Measurements from ENCODE around the gene ISG20L2.
A peak's percentile ranks its signal among the peaks of the same experiment; 100 is the strongest.

The ISG20L2 gene, protein sequence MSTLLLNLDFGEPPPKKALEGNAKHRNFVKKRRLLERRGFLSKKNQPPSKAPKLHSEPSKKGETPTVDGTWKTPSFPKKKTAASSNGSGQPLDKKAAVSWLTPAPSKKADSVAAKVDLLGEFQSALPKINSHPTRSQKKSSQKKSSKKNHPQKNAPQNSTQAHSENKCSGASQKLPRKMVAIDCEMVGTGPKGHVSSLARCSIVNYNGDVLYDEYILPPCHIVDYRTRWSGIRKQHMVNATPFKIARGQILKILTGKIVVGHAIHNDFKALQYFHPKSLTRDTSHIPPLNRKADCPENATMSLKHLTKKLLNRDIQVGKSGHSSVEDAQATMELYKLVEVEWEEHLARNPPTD

GRCh38 chr1:156728599-156729462 is at the start of gene ISG20L2:
ISG20L2 (minus strand) TSS chr1:156728766; CDS start chr1:156727652, 1,114 bp downstream.
- Histone ChIP-seq H3K27ac (ENCODE audit: low read depth, low read length) (peak within 1 kb of the TSS; percentile 98), H3K27me3 (ENCODE audit: control insufficient read depth, insufficient read depth, low read length) (no peaks in the 10 kb centered on the region), H3K4me3 (ENCODE audit: low read length) (peak within 1 kb of the TSS; percentile 89), H3K4me1 (ENCODE audit: control insufficient read depth, insufficient read depth, low read length) (peaks cover 28% of the 10 kb centered on the region), H3K36me3 (ENCODE audit: control insufficient read depth, insufficient read depth, low read length) (peaks cover 19% of the 10 kb centered on the region), H3K9ac (ENCODE audit: low read length) (peak within 1 kb of the TSS; percentile 94)

DNA sequence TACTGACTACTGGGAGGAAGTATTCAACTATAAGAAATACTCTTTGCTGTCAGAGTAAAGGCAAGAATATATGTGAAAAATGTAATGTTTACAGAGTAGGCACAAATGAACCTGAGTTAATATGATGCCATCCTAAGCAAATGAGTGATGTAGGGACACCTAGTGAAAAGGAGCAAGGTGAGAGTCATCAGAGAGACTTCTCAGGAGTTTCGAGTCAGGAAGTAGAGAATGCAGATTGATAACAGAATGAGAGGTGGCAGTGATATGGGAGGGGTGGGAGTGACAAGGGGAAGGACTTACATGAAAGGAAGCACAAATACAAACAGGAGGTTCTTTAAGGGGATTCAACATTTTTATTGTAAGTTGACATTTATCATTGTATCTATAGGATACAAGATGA is 49.0 kb upstream of the ISG20L2 start:
- Histone ChIP-seq H3K36me3 (ENCODE audit: control insufficient read depth, insufficient read depth, low read length) (peaks cover 3% of the 10 kb centered on the region), H3K27ac (ENCODE audit: low read depth, low read length) (no peak overlapping the region), H3K27me3 (ENCODE audit: control insufficient read depth, insufficient read depth, low read length) (no peaks in the 10 kb centered on the region), H3K4me3 (ENCODE audit: low read length) (no peak overlapping the region), H3K4me1 (ENCODE audit: control insufficient read depth, insufficient read depth, low read length) (peaks cover 8% of the 10 kb centered on the region), H3K9ac (ENCODE audit: low read length) (no peak overlapping the region)

- Histone ChIP-seq H3K4me1 (ENCODE audit: control insufficient read depth, insufficient read depth, low read length) (peaks cover 11% of the 10 kb centered on the region), H3K9ac (ENCODE audit: low read length) (no peak overlapping the region)
These were observed 48.4 kb upstream of the ISG20L2 start for GRCh38 chr1:156776942-156777341.

DNA sequence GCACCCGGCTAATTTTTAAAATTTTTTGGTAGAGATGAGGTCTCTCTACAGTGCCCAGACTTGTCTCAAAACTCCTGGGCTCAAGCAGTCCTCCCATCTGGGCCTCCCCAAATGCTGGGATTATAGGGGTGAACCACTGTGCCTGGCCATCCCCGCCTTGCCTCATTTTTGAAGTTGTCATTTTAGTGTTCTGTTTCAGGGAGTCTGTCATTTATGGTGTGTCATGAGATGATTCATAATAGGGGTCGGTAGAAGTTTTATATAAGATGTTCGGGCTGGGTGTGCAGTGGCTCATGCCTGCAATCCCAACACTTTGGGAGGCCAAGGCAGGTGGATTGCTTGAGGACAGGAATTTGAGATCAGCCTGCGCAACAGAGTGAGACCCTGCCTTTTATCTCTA is 47.2 kb upstream of the ISG20L2 start:
- Histone ChIP-seq H3K4me3 (ENCODE audit: low read length) (no peak overlapping the region), H3K9ac (ENCODE audit: low read length) (no peak overlapping the region), H3K36me3 (ENCODE audit: control insufficient read depth, insufficient read depth, low read length) (peaks cover 6% of the 10 kb centered on the region), H3K4me1 (ENCODE audit: control insufficient read depth, insufficient read depth, low read length) (peaks cover 17% of the 10 kb centered on the region), H3K27ac (ENCODE audit: low read depth, low read length) (no peak overlapping the region), H3K27me3 (ENCODE audit: control insufficient read depth, insufficient read depth, low read length) (no peaks in the 10 kb centered on the region)

More at GRCh38 chr1:156776942-156777341, 48.4 kb upstream of the ISG20L2 start:
- no peaks in the 10 kb centered on the region for H3K36me3 ChIP-seq (ENCODE audit: control insufficient read depth, insufficient read depth, low read length)
- no peak overlapping the region for H3K4me3 ChIP-seq (ENCODE audit: low read length)
- H3K27ac ChIP-seq (ENCODE audit: low read depth, low read length), result no peak overlapping the region
- H3K27me3 ChIP-seq (ENCODE audit: control insufficient read depth, insufficient read depth, low read length), result no peaks in the 10 kb centered on the region

GRCh38 chr1:156773607-156774006 is 45.0 kb upstream of the ISG20L2 start:
- peaks cover 24% of the 10 kb centered on the region for H3K4me1 ChIP-seq (ENCODE audit: control insufficient read depth, insufficient read depth, low read length)
- no peak overlapping the region for H3K4me3 ChIP-seq (ENCODE audit: low read length)
- no peak overlapping the region for H3K9ac ChIP-seq (ENCODE audit: low read length)
- H3K27me3 ChIP-seq (ENCODE audit: control insufficient read depth, insufficient read depth, low read length), result no peaks in the 10 kb centered on the region
- H3K27ac ChIP-seq (ENCODE audit: low read depth, low read length), result no peak overlapping the region
- peaks cover 8% of the 10 kb centered on the region for H3K36me3 ChIP-seq (ENCODE audit: control insufficient read depth, insufficient read depth, low read length)

DNA sequence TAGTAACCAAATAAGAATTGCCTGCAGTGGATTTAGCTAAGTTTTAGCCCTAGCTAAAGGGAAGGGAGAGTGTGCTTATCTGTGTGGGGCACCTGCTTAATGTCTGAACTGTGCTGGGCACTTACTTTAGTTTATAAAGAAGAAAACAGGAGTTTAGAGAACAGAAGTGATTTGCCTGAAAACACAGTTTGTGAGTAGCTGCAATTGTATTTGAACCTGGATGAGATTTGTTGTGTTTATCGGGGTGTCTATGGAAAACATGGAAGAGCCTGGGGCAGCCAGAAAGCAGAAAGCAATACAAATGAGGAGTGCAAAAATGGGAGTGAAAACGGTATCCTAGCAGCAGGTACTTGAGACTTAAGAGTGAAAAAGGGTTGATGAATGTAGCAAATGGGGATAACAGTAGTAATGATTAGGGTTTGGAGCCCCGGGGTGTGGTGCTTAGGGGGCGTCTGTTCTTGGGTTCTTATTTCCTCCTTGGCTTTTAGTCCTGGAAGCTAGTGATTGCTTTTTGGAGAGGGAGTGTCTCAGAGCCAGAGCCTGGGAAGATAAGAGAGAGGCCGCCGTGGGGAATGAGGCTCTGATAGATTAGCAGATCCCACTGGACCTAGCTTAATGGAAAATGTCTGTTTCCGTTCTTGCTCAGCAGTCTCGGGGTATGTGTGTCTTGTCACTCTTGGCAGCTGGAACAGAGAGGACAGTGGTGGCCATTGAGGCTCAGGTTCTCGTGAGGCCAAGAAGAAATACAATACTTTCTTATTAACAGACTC is 44.3 kb upstream of the ISG20L2 start:
- H3K27ac ChIP-seq (ENCODE audit: low read depth, low read length), result no peak overlapping the region
- peaks cover 28% of the 10 kb centered on the region for H3K4me1 ChIP-seq (ENCODE audit: control insufficient read depth, insufficient read depth, low read length)
- no peak overlapping the region for H3K9ac ChIP-seq (ENCODE audit: low read length)

DNA sequence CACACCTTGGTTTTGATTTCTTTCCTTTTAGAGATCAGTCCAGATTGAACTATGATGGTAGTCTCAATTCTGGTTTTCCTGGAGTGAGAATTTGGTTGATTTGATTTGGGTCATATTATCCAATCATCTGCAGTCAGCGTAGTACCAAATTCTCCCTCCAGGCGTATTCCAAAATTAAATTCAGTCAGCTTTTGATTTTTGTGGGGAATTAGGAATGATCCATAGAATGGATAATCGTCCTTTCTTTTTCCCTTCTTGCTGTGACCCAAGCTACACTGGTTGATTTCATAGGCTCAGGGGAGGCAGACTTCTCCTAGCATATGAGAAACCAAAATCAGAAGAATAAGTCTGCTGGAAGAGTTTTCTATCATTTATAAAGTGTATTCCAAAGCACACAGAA is 43.7 kb upstream of the ISG20L2 start:
- Histone ChIP-seq H3K27ac (ENCODE audit: low read depth, low read length) (no peak overlapping the region), H3K4me1 (ENCODE audit: control insufficient read depth, insufficient read depth, low read length) (peaks cover 28% of the 10 kb centered on the region), H3K36me3 (ENCODE audit: control insufficient read depth, insufficient read depth, low read length) (peaks cover 8% of the 10 kb centered on the region), H3K27me3 (ENCODE audit: control insufficient read depth, insufficient read depth, low read length) (no peaks in the 10 kb centered on the region), H3K4me3 (ENCODE audit: low read length) (no peak overlapping the region), H3K9ac (ENCODE audit: low read length) (no peak overlapping the region)

More for the DNA sequence above, 44.3 kb upstream of the ISG20L2 start:
- Histone ChIP-seq H3K4me3 (ENCODE audit: low read length) (no peak overlapping the region), H3K36me3 (ENCODE audit: control insufficient read depth, insufficient read depth, low read length) (peaks cover 8% of the 10 kb centered on the region), H3K27me3 (ENCODE audit: control insufficient read depth, insufficient read depth, low read length) (no peaks in the 10 kb centered on the region)

DNA sequence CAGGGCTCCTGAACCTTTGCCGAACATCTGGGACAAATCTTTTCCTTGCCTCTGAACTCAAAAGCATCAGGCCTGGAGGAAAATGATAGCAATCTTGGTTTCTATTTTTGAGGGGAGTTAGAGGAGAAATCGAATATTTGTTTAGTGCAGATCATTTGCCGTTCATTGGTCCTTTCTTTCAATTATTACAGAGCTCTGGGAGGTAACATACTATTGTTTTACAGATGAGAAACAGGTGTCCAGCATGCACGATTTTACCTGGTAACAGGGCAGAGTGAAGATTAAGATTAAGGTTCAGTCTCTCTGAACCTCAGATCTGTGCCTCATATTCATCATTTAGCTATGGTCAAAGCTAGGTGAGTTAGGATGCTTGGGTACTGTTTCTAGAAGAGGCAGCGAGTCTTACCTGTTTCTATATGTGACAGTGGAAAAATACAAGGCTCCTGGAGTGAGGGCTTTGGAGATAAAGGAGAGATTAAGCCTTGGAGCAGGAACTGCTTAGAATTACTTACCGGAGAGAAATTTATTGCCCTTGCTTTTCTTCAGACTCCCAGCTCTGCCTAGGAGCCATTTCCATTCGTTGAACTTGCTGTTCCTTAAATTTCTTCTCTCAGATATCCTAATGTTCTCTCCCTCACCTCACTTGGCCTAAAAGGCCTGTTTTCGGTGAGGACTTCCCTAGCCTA is 40.2 kb upstream of the ISG20L2 start:
- Histone ChIP-seq H3K4me3 (ENCODE audit: low read length) (peak overlapping the region; percentile 90), H3K27ac (ENCODE audit: low read depth, low read length) (no peak overlapping the region), H3K27me3 (ENCODE audit: control insufficient read depth, insufficient read depth, low read length) (no peaks in the 10 kb centered on the region), H3K4me1 (ENCODE audit: control insufficient read depth, insufficient read depth, low read length) (peaks cover 35% of the 10 kb centered on the region), H3K36me3 (ENCODE audit: control insufficient read depth, insufficient read depth, low read length) (peaks cover 8% of the 10 kb centered on the region), H3K9ac (ENCODE audit: low read length) (peak overlapping the region; percentile 82)

DNA sequence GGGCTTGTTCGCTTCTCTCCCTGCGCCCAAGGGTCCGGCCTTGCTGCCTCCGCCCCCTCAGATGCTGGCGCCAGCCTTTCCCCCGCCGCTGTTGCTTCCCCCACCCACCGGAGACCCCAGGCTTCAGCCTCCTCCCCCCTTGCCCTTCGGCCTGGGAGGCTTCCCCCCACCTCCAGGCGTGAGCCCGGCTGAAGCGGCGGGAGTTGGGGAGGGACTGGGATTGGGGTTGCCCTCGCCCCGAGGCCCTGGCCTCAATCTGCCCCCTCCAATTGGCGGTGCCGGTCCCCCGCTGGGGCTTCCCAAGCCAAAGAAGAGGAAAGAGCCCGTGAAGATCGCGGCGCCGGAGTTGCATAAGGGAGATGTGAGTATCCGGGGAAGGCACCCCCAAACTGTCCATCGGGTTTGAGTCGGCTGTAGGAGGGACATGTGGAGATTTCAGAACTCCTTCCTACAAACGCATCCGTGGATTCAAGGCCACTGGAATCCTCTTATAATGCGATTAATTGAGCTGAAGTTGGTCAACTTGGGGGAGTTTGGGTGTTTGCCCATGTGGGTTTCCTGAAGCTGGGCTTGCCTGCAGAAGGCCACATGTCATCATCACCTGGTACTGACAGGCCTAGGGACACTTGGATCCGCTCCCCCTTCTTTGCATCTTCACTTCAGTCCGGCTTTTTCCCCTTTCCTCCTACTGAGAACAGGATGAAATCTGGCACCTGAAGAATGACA is 39.5 kb upstream of the ISG20L2 start:
- H3K36me3 ChIP-seq (ENCODE audit: control insufficient read depth, insufficient read depth, low read length), result peaks cover 8% of the 10 kb centered on the region
- peak overlapping the region; percentile 82 for H3K9ac ChIP-seq (ENCODE audit: low read length)
- peaks cover 31% of the 10 kb centered on the region for H3K4me1 ChIP-seq (ENCODE audit: control insufficient read depth, insufficient read depth, low read length)
- H3K27me3 ChIP-seq (ENCODE audit: control insufficient read depth, insufficient read depth, low read length), result no peaks in the 10 kb centered on the region
- H3K27ac ChIP-seq (ENCODE audit: low read depth, low read length), result peak overlapping the region; percentile 90
- H3K4me3 ChIP-seq (ENCODE audit: low read length), result peak overlapping the region; percentile 90

DNA sequence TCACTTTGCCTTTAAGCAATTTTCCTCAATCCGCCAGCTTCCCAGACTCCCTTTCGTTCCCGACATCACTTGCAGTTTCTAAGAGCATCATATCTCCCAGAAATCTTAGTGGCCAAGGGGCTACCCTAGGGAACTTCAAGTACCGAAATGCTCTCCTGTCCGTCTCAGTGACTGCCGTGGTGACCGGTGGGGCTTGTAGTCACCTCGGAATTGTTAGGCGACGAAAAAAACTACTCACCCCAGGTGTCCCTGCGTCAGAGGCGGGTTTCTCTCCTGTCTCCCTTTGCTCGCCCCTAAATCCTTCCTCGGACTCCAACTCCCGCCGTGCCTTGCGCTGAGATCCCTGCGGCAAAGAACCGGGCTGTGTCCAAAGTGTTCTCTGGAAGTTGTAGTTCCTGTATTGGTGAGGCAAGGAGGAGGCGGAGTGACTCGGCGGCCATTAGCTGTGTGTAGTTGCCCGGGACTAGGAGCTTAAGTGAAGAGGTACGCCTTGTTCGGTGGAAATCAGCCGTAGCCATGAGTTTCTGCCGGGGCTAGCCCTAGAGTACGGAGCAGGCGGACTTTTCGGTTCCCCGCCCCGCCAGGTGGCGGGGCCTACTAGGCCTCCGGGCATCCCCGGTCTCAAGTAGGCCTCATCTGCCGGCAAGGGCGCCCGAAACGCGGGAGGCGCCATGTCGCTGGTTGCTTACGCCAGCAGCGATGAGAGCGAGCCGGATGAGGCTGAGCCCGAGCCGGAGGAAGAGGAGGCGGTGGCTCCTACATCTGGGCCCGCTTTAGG is 38.7 kb upstream of the ISG20L2 start, which contains the start of gene PRCC:
Gene PRCC, plus strand, starts transcription at position 435 of the 778 bp plus-strand sequence. Its CDS starts 237 bp downstream, at position 672.
- Histone ChIP-seq H3K27ac (ENCODE audit: low read depth, low read length) (peak within 1 kb of the TSS; percentile 95), H3K4me1 (ENCODE audit: control insufficient read depth, insufficient read depth, low read length) (peaks cover 24% of the 10 kb centered on the region), H3K27me3 (ENCODE audit: control insufficient read depth, insufficient read depth, low read length) (no peaks in the 10 kb centered on the region), H3K36me3 (ENCODE audit: control insufficient read depth, insufficient read depth, low read length) (peaks cover 8% of the 10 kb centered on the region), H3K4me3 (ENCODE audit: low read length) (peak within 1 kb of the TSS; percentile 90), H3K9ac (ENCODE audit: low read length) (peak within 1 kb of the TSS; percentile 82)

Measured in rectal smooth muscle tissue (tissue), 1 donor.